Measurements from ENCODE around the gene TP63. TPM values are rescaled to one million over a fixed set of nuclear protein-coding genes. Genes with fewer than 3 reads are reported as not detected.

TP63 gene
- total RNA-seq, 1 donor from 2014 or later = 1.1 TPM

DNA sequence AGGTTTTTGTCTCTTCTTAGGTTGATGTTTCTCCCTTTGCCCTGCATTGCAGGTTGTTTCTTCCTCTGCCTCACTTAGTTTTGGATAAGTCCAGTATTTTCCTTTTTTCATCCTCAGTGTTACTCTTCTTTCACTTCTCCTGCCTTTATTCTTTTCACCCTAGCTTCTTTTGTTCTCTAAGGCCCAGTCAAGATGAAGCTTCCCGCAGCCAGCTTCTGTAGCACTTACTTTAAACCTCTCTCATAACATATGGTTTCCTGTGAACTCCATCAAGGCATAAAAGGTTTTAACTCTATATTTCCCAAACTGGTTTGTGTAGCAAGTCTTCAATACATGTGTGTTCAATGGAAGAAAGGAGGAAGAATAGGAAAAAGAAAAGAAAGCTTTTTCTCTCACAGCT lies 54.1 kb downstream of the TP63 start:
- Mint-ChIP-seq H3K36me3 (ENCODE audit: low read depth, unreplicated experiment) (no peaks in the 10 kb centered on the region), H3K9me3 (ENCODE audit: unreplicated experiment) (no peaks in the 10 kb centered on the region), H3K4me3 (ENCODE audit: unreplicated experiment) (no peak overlapping the region), H3K27me3 (ENCODE audit: low read depth, unreplicated experiment) (no peaks in the 10 kb centered on the region), H3K27ac (ENCODE audit: unreplicated experiment) (peak overlapping the region; percentile 96), H3K4me1 (ENCODE audit: low read depth, unreplicated experiment) (peaks cover 23% of the 10 kb centered on the region)
- Histone ChIP-seq H3K9ac (ENCODE audit: low read length) (no peak overlapping the region), H3K4me1 (ENCODE audit: insufficient read depth, low read length) (peaks cover 13% of the 10 kb centered on the region), H2AFZ (ENCODE audit: low read depth, low read length) (peak overlapping the region; percentile 15), H4K20me1 (ENCODE audit: insufficient read depth, low read length) (no peaks in the 10 kb centered on the region), H3K79me2 (ENCODE audit: insufficient read depth, low read length) (no peaks in the 10 kb centered on the region), H3K4me3 (ENCODE audit: insufficient read depth, low read depth, low read length) (no peak overlapping the region), H3K36me3 (ENCODE audit: insufficient read depth, low read length) (no peaks in the 10 kb centered on the region), H3K4me2 (ENCODE audit: low read length) (peak overlapping the region; percentile 71), H3K27ac (ENCODE audit: low read depth, low read length) (peak overlapping the region; percentile 84), H3K27me3 (ENCODE audit: insufficient read depth, low read length) (no peaks in the 10 kb centered on the region), H3K9me3 (ENCODE audit: insufficient read depth, low read depth, low read length) (no peaks in the 10 kb centered on the region)
- FAIRE-seq (no peak), DNase-seq (ENCODE audit: low read depth) (no peak)
- TF ChIP-seq, protein P1, sequence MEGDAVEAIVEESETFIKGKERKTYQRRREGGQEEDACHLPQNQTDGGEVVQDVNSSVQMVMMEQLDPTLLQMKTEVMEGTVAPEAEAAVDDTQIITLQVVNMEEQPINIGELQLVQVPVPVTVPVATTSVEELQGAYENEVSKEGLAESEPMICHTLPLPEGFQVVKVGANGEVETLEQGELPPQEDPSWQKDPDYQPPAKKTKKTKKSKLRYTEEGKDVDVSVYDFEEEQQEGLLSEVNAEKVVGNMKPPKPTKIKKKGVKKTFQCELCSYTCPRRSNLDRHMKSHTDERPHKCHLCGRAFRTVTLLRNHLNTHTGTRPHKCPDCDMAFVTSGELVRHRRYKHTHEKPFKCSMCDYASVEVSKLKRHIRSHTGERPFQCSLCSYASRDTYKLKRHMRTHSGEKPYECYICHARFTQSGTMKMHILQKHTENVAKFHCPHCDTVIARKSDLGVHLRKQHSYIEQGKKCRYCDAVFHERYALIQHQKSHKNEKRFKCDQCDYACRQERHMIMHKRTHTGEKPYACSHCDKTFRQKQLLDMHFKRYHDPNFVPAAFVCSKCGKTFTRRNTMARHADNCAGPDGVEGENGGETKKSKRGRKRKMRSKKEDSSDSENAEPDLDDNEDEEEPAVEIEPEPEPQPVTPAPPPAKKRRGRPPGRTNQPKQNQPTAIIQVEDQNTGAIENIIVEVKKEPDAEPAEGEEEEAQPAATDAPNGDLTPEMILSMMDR (IDR thresholded peaks at IDR 0.05; ENCODE audit: insufficient read depth, low read depth, low read length) = no peak

DNA sequence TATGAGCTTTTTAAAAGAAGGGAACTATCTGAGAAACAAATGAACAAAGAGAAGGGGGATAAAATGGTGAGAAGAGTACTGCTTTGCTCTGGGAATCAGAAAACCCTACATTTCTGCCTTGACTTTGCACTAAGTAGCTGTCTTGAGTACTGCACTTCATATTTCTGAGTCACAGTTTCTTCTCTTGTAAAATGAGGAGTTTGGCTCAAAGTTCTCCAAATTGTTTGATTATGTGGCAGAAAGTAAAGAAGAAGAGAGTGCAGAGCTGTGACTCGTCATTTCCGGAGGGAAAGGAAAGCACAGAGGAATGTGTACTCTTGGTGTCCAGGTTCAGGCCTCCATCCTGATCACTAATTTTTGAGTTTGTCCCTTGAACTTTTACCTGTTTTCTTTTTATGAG lies 54.7 kb downstream of the TP63 start:
- Mint-ChIP-seq H3K27me3 (ENCODE audit: low read depth, unreplicated experiment) (no peaks in the 10 kb centered on the region), H3K4me3 (ENCODE audit: unreplicated experiment) (no peak overlapping the region), H3K9me3 (ENCODE audit: unreplicated experiment) (no peaks in the 10 kb centered on the region), H3K4me1 (ENCODE audit: low read depth, unreplicated experiment) (peaks cover 25% of the 10 kb centered on the region), H3K27ac (ENCODE audit: unreplicated experiment) (peak overlapping the region; percentile 96), H3K36me3 (ENCODE audit: low read depth, unreplicated experiment) (no peaks in the 10 kb centered on the region)
- Histone ChIP-seq H3K4me2 (ENCODE audit: low read length) (peak overlapping the region; percentile 71), H3K36me3 (ENCODE audit: insufficient read depth, low read length) (no peaks in the 10 kb centered on the region), H3K4me1 (ENCODE audit: insufficient read depth, low read length) (peaks cover 13% of the 10 kb centered on the region), H4K20me1 (ENCODE audit: insufficient read depth, low read length) (no peaks in the 10 kb centered on the region), H3K4me3 (ENCODE audit: insufficient read depth, low read depth, low read length) (peak overlapping the region; percentile 7), H3K27me3 (ENCODE audit: insufficient read depth, low read length) (no peaks in the 10 kb centered on the region), H3K27ac (ENCODE audit: low read depth, low read length) (peak overlapping the region; percentile 84), H3K9me3 (ENCODE audit: insufficient read depth, low read depth, low read length) (no peaks in the 10 kb centered on the region), H2AFZ (ENCODE audit: low read depth, low read length) (peak overlapping the region; percentile 46), H3K79me2 (ENCODE audit: insufficient read depth, low read length) (no peaks in the 10 kb centered on the region), H3K9ac (ENCODE audit: low read length) (peak overlapping the region; percentile 40)
- FAIRE-seq (peak; percentile 90), DNase-seq (ENCODE audit: low read depth) (peak; percentile 82)
- TF ChIP-seq, protein P1 (IDR thresholded peaks at IDR 0.05; ENCODE audit: insufficient read depth, low read depth, low read length) = no peak
- TF ChIP-seq EZH2 (IDR thresholded peaks at IDR 0.05; ENCODE audit: insufficient read depth, low read length) = no peak

GRCh38 chr3:189687475-189687874 lies 56.3 kb downstream of the TP63 start:
- FAIRE-seq (no peak), DNase-seq (ENCODE audit: low read depth) (no peak)
- TF ChIP-seq, protein P1 (IDR thresholded peaks at IDR 0.05; ENCODE audit: insufficient read depth, low read depth, low read length) = no peak
- no peak for TF ChIP-seq EZH2 (IDR thresholded peaks at IDR 0.05; ENCODE audit: insufficient read depth, low read length)
- H3K79me2 ChIP-seq (ENCODE audit: insufficient read depth, low read length) = no peaks in the 10 kb centered on the region
- H3K4me3 Mint-ChIP-seq (ENCODE audit: unreplicated experiment) = no peak overlapping the region
- H3K36me3 ChIP-seq (ENCODE audit: insufficient read depth, low read length) = no peaks in the 10 kb centered on the region
- no peaks in the 10 kb centered on the region for H3K27me3 ChIP-seq (ENCODE audit: insufficient read depth, low read length)
- no peaks in the 10 kb centered on the region for H4K20me1 ChIP-seq (ENCODE audit: insufficient read depth, low read length)
- H3K9me3 ChIP-seq (ENCODE audit: insufficient read depth, low read depth, low read length) = no peaks in the 10 kb centered on the region
- peaks cover 25% of the 10 kb centered on the region for H3K4me1 Mint-ChIP-seq (ENCODE audit: low read depth, unreplicated experiment)
- no peak overlapping the region for H3K27ac Mint-ChIP-seq (ENCODE audit: unreplicated experiment)
- no peaks in the 10 kb centered on the region for H3K36me3 Mint-ChIP-seq (ENCODE audit: low read depth, unreplicated experiment)
- H3K27ac ChIP-seq (ENCODE audit: low read depth, low read length) = no peak overlapping the region
- H3K9ac ChIP-seq (ENCODE audit: low read length) = no peak overlapping the region
- H2AFZ ChIP-seq (ENCODE audit: low read depth, low read length) = no peak overlapping the region
- no peak overlapping the region for H3K4me3 ChIP-seq (ENCODE audit: insufficient read depth, low read depth, low read length)
- no peak overlapping the region for H3K4me2 ChIP-seq (ENCODE audit: low read length)
- H3K4me1 ChIP-seq (ENCODE audit: insufficient read depth, low read length) = peaks cover 13% of the 10 kb centered on the region
- no peaks in the 10 kb centered on the region for H3K27me3 Mint-ChIP-seq (ENCODE audit: low read depth, unreplicated experiment)
- H3K9me3 Mint-ChIP-seq (ENCODE audit: unreplicated experiment) = no peaks in the 10 kb centered on the region

All from astrocyte (in vitro differentiated cells and primary cell).